Endothelial cell (in vitro differentiated cells): ENCODE measurements around the gene SGMS1. TPM values are rescaled to one million over a fixed set of nuclear protein-coding genes. Genes with fewer than 3 reads are reported as not detected.

ENCODE experiments used
- DNase-seq: peaks from one replicate; pipeline ENCODE4 v3.0.0; 2021; ENCODE audit warnings: low spot score
- H3K27ac Mint-ChIP-seq: one replicate; pipeline ENCODE4 v1.8.0; 2021; ENCODE audit warnings: mixed read lengths, inconsistent platforms; ENCODE audit not compliant: unreplicated experiment
- H3K27me3 Mint-ChIP-seq: one replicate; pipeline ENCODE4 v1.8.0; 2021; ENCODE audit warnings: mild to moderate bottlenecking, moderate library complexity, mixed read lengths, inconsistent platforms; ENCODE audit not compliant: unreplicated experiment
- H3K36me3 Mint-ChIP-seq: one replicate; pipeline ENCODE4 v1.8.0; 2021; ENCODE audit warnings: mild to moderate bottlenecking, low read depth, mixed read lengths, inconsistent platforms; ENCODE audit not compliant: unreplicated experiment
- H3K4me1 Mint-ChIP-seq: one replicate; pipeline ENCODE4 v1.8.0; 2021; ENCODE audit warnings: mild to moderate bottlenecking, mixed read lengths, inconsistent platforms; ENCODE audit not compliant: unreplicated experiment
- H3K4me3 Mint-ChIP-seq: one replicate; pipeline ENCODE4 v1.8.0; 2021; ENCODE audit warnings: mild to moderate bottlenecking, mixed read lengths, inconsistent platforms; ENCODE audit not compliant: unreplicated experiment
- H3K9me3 Mint-ChIP-seq: one replicate; pipeline ENCODE4 v1.8.0; 2021; ENCODE audit warnings: mixed read lengths, inconsistent platforms; ENCODE audit not compliant: unreplicated experiment
- CTCF ChIP-seq: fragments of 200-600 bp; sonication (generic); IDR thresholded peaks from one replicate; pipeline ENCODE4 v1.5.0; 2021; ENCODE audit warnings: antibody characterized with exemption; ENCODE audit not compliant: unreplicated experiment
- total RNA-seq: library from RNA; stranded (reverse); fragmentation: NEBNext Ultra II Directional; extraction: Animal tissue kit (Norgen Biotek cat#: 25700); gene quantifications from one replicate; pipeline ENCODE4 v1.2.1, GENCODE V29; 2021; ENCODE audit not compliant: unreplicated experiment

Gene SGMS1
- total RNA-seq, 1 donor from 2014 or later = 12.4 TPM

DNA sequence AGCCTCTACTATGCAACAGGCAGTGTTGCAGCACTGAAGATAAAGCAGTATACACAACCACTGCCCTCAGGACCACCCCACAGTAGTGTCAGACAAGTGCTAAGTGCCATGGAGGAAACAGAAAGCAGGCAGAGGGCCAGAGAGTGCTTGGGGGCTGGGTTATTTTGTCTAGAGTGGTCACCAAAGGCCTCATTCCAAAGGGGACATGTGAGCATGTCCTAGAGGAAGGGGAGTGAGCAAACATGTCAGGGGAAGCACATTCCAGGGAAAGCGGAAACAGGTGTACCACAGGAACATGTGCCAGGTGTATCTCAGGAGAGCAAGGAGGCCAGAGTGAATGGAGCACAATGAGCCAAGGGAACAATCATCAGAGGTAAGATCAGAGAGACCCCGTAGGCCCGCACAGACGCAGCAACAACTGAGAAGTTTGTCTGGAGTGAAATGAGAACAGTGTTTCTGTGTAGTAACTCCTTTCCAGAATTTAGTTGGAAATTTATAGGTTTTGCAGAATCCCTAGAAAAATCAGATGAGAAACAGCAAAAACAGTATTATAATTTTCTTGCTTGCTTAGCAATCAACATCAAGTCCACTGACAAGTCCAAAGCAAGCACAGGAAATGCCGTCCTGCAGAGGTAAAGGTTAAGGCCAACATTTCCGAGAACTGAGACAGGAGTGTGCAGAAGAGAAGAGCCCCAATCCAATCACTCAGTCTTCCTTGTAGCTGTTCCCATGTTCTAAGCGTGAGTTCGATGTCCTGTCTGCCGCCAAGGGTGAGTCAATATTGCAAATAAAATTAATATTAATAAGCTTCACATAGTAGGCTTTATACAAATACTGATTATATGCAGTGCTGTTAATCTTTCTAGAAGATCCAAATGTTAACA is 67.3 kb downstream of the SGMS1 start:
- no peak overlapping the region for H3K4me3 Mint-ChIP-seq
- peak overlapping the region; percentile 39 for H3K27ac Mint-ChIP-seq
- peaks cover 17% of the 10 kb centered on the region for H3K4me1 Mint-ChIP-seq
- no peak for DNase-seq
- no peaks in the 10 kb centered on the region for H3K27me3 Mint-ChIP-seq
- no peaks in the 10 kb centered on the region for H3K36me3 Mint-ChIP-seq
- TF ChIP-seq CTCF = no peak
- H3K9me3 Mint-ChIP-seq = no peaks in the 10 kb centered on the region

- H3K27ac Mint-ChIP-seq = no peak overlapping the region
- H3K27me3 Mint-ChIP-seq = no peaks in the 10 kb centered on the region
- no peaks in the 10 kb centered on the region for H3K36me3 Mint-ChIP-seq
- no peak overlapping the region for H3K4me3 Mint-ChIP-seq
- no peaks in the 10 kb centered on the region for H3K9me3 Mint-ChIP-seq
- TF ChIP-seq CTCF = no peak
- no peak for DNase-seq
- peaks cover 22% of the 10 kb centered on the region for H3K4me1 Mint-ChIP-seq
These were observed 68.7 kb downstream of the SGMS1 start for GRCh38 chr10:50554995-50555568.

DNA sequence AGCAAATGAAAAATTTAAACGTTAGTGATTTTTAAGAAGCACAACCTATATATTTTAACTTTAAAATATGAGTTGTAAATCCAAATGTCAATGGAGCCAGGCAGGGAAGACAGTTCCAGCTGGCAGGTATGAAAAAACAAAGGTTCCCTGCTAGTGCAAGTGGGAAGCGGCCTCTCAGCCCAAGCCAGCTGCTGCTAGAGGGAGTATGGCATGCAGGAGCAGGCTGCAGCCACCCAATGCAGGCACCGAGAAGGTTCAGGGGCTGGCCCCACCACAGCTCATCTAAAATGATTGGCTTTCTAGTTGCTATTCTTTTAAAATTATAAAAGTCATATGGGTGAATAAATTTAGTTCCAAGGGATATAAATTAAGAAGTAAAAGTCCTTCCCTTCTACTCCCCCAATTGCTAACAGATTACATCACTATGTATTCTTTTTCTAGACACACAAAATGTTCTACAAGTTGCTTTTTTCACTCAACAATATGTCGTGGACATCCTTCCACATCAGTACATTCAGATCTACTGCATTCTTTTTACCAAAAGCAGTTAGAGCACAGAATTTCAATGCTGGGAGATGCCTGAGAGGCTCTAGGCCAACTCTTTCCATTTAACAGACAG is 69.3 kb downstream of the SGMS1 start:
- H3K27me3 Mint-ChIP-seq = no peaks in the 10 kb centered on the region
- H3K27ac Mint-ChIP-seq = no peak overlapping the region
- no peaks in the 10 kb centered on the region for H3K36me3 Mint-ChIP-seq
- no peaks in the 10 kb centered on the region for H3K9me3 Mint-ChIP-seq
- H3K4me3 Mint-ChIP-seq = no peak overlapping the region
- no peak for DNase-seq
- peaks cover 22% of the 10 kb centered on the region for H3K4me1 Mint-ChIP-seq
- TF ChIP-seq CTCF = no peak

- Mint-ChIP-seq H3K9me3 (no peaks in the 10 kb centered on the region), H3K4me1 (peaks cover 25% of the 10 kb centered on the region), H3K27ac (no peak overlapping the region), H3K27me3 (no peaks in the 10 kb centered on the region), H3K4me3 (no peak overlapping the region), H3K36me3 (no peaks in the 10 kb centered on the region)
- TF ChIP-seq CTCF = no peak
- DNase-seq = no peak
These were observed 70.8 kb downstream of the SGMS1 start for GRCh38 chr10:50552771-50553535.
